ENCODE data around the gene SLC9A3. TPM values are rescaled to one million over a fixed set of nuclear protein-coding genes. Genes with fewer than 3 reads are reported as not detected.

The SLC9A3 gene
- polyA plus RNA-seq, 3 donors: 42.2 to 47.4 (median 42.9) TPM

DNA sequence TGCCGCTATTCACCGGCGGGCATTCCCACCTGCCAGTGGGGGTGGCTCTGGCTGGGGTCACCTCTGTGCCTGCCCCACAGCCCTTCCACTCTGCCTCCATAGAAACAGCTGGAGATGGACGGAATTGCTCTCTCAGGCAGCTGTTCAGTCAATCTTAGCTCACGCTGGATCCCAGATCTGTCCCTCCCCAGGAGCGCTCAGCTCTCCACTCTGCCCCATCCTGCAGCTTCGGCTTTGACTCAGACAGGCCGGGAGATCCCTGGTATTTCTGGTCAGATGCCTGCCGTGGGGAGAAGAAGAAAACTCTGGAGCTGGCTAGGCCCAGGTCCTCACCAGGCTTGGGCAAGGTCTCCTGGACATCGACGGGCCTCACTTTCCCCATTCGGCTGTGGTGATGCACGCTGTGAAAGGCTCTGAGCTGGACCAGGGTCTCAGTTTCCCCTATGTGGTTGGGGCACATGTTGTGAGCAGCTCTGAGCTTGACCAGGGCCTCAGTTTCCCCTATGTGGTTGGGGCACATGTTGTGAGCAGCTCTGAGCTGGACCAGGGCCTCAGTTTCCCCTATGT, 7.6 kb upstream of the SLC9A3 start:
- no peak for DNase-seq (ENCODE audit: extremely low read depth in 1 of 11, low read depth in 9 of 11, low spot score in 4 of 11)

DNA sequence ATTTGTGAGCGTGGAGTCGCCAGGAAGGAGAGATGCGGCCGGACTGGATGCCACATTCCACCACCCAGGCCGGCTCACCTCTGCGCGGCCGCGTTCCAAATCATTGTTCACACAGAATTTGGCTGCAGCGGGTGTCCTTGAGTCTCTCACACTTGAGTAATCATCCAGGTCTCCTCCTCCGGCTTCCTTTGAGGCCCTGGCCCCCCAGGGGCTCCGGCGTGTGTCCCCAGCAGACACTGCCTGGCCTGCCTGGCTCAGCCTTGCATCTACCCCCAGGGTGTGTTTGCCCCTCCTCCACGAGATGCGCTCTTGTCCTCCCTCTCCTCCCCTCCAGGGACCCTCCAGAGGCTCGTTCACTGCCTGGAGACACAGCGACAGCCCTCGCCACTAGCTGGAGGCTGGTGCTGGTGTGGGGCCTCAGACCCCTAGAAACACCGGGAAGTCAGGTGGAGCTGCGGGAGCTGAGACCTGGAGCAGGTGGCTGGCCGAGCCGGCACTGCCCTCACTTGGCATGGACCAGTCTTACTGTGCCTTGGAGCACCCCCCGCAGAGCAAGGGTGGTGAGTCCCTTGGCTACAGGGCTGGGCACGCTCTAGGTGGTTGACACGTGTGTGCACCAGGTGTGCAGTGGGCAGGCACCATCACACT, 7.0 kb upstream of the SLC9A3 start:
- no peak for DNase-seq (ENCODE audit: extremely low read depth in 1 of 11, low read depth in 9 of 11, low spot score in 4 of 11)

DNA sequence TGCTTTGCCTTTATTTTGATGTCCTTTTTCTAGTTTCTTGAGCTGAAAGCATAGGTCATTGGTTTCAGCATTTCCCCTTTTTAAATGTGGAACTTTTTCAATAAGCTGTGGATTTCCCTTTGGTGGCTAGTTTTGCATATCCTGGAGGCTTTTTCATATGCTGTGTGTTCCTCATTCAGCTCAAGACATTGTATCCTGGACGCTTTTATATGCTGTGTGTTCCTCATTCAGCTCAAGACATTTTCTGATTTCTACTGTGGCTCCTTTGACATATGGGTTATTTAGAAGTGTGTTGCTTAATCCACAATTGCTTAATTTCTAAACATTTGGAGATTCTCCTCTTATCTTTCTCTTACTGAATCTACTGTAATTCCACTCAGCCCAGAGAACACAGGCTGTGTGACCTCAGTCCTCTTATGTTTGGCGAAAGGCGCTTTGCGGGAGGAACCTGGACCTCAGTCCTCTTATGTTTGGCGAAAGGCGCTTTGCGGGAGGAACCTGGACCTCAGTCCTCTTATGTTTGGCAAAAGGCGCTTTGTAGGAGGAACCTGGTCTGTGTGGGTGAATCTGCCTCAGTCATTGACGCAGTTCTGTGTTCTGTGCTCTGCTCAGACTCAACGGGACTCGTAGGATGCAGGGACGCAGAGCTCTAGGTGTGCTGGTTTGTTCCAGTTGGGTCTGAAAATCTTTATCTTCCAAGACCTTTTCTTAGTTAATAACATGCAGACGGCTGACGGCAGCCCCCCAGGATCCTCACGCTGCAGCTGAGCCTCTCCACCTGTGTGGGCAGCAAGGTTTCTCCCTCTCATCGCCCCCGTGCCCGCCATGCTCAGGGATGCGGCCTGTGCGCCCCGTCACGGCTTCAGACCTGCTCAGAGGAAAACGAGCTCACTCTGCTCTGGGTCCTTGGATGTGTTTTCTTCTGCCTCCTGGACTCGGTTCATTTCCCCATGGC, 6.0 kb upstream of the SLC9A3 start:
- no peak for DNase-seq (ENCODE audit: extremely low read depth in 1 of 11, low read depth in 9 of 11, low spot score in 4 of 11)

DNA sequence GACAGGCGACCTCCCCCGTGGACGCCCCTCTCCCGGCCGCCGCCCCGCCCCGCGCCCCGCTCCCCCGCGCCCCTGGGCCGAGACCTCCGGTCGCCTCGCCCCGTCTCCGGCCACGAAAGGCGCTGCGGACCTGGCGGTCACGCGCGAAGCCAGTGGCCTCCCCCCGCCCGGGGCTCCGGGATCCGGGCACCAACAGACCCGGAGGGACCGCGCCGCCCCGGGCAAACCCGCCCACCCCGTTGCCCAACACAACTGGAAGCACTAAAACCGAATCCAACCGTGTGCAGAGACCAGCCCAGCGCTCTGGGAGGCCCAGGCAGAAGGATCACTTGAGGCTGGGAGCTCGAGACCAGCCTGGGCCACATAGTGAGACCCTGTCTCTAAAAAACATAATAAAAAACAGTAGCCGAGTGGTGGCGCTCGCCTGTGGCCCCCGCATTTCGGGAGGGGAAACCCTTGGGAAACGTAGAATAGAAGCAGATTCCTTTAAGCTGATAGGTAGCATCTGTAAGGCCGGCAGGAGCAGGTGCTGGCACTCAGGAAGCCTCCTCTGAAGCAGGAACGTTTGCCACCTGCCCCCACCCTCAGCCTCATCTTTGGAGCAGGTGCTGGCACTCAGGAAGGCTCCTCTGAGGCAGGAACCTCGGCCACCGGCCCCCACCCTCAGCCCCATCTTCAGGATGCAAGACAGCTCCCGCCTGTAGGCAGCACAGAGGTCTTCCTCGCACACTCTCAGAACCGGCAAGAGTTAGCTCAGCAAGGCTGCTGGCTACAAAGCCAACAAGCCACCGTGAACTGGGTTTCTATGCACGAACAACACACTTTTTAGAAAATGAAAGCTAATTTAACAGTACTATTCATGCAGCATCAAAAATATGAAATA, 4.6 kb upstream of the SLC9A3 start:
- DNase-seq (ENCODE audit: extremely low read depth in 1 of 11, low read depth in 9 of 11, low spot score in 4 of 11): no peak

DNA sequence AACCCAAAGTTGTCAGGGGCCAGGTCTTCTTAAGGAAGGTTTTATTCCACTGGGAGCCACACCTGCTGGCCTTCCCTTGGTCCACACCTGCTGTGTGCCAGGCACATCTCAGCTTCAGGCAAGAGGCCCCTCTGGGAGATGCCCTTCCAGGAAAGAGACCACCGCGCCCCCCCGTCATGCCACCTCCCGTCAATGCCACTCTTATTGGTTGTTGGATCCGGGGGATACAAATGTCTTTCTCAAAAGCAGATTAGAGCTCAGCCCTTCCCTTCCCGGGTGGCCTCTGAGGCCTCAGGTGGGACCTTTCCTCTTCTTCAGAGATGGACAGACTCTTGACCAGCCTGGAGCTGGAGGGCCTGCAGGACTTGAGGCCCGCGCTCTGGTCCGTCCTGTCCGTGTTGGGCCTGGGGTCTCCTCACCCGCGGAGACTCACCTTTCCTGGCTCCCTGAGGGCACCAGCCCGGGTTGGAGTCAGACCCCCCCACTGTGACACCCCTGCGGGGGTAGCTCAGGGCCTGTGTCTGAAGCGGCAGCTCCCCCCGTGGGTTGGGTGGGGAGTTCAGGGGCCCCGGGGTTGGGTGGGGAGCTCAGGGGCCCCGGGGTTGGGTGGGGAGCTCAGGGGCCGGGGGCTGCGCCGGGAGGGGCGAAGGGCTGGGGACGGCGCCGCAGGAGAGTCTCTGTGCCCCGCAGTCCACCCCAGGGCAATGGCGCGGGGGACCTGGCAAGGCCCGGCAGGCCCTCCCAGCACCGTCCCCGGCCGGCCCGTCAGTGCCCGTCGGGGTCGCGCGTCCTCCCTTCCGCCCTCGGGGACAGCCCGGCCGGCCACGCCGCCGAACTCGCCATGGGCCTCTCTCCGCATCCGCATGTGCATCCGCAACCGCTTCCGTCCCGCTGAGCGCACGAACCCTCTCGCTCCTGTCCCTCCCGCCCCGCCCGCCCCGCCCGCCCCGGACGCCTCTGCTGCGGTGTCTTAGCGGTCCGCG, 3.7 kb upstream of the SLC9A3 start:
- no peak for DNase-seq (ENCODE audit: extremely low read depth in 1 of 11, low read depth in 9 of 11, low spot score in 4 of 11)

DNA sequence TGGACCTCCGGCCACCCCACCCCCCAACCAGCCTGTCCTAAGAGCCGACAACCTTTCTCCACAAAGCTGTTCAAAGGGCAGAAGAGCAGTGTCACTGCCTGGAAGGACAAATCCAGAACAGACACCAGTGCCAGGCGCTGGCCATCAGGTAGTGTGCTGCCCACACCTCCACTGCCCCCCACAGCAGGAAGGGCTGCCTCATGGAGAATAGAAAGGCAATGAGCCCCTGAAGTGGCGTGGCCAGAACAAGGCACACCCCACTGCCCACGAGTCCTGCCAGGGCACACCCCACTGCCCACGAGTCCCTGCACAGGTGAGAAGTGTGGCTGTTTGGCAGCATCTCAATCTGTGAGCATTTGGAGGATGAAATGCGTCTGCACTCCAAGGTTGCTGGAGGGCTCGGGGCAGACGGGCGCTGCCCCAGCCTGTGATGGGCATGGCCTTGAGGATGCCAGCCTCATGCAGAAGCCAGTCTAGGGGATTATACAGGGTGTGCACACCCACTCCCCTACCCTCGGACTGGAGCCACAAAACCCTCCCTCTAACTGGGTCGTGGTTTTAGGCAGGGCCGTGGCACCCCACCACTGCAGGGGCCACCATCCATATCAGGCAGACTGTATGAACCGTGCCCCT, 2.3 kb upstream of the SLC9A3 start:
- DNase-seq (ENCODE audit: extremely low read depth in 1 of 11, low read depth in 9 of 11, low spot score in 4 of 11): no peak

DNA sequence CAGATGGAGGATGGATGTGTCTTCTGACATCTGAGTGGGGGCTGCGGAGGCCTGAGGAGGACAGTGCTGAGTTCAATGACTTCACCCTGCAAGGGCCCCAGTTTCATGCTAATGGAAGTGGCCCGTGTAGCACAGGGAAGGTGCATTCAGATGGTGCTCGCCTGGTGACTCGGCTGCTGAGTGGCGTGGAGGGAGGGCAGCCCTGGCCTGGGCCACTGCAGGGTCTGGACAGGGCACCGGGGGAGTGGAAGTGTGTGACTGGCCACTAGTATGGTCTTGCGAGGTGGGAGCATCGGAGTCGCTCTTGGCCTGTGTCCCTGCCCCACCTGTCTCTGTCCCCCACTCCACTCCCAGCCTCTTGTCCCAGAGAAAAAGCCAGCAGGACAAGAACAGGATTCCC, 1.7 kb upstream of the SLC9A3 start:
- DNase-seq (ENCODE audit: extremely low read depth in 1 of 11, low read depth in 9 of 11, low spot score in 4 of 11): no peak

DNA sequence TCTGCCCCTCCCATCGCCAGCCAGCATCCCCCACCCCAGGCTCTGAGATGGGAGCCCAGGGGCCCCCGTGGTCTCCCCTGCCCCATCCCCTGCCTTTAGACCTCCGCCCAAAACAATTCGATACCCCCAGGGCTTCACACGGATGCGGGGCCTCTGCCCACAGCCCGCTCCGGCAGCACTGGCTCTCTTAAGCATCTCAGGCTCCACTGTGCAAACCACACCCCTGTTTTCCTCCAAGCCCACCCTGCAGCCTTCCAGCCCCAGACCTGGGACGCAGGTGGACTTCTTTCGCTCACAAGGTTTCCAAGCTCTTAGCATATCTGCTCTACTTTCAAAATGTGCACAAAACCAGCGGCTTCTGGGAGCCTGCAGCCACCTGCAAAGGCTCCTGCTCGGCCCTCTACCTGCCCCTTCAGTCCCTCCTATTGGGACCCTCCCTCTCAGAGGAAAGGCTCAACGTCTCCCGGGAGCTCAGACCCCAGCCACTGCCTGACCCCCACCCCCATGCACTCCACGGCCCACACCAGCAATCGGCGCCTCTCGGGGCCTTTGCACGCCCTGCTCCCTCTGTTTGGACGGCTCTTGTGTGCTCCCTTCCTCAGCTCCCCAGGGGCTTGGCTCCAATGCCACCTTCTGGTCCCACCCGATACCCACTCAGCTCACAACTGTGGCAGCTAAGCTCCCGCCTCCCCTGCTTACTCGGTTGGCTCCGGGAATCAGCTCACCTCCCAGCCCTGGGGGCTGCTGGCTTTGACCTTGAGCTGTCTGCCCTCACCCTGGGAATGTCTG, 918 bp upstream of the SLC9A3 start:
- DNase-seq (ENCODE audit: extremely low read depth in 1 of 11, low read depth in 9 of 11, low spot score in 4 of 11): no peak

DNA sequence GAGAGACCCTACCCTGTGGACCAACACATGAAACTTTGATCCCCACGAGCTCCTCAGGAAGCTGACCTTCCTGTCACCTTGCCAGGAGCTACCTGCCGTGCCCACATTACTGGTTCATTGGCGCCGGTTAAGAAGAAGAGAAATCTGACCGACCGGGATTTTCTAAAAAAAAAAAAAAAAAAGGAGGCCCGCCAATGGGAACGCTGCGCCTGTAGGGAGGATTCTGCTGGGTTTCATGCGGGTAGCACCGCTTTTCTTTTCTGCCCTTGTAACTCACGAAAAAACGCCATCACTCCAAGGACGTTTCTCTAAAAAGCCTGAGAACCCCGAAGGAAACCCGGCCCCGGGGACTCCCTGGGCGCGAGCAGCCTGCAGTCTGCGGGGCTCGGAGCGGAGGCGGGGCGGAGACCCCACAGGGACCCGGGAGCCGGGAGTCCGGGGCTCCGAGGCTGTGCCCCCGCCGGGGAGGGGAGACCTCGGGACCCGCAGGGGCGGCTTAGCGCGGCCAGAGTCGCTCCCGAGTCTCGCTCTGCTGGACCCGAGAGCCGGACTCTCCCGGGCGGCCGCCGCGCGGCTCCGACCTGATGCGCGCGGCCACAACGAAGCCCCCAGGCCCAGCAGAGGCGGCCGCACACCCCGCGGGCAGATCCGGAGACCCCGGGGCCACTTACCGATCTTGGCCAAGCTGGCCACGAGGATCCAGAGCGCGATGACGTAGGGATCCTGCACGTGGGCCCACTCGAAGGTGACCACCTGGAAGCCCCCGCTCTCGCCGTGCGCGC, 617 bp downstream of the SLC9A3 start:
- no peak for DNase-seq (ENCODE audit: extremely low read depth in 1 of 11, low read depth in 9 of 11, low spot score in 4 of 11)

DNA sequence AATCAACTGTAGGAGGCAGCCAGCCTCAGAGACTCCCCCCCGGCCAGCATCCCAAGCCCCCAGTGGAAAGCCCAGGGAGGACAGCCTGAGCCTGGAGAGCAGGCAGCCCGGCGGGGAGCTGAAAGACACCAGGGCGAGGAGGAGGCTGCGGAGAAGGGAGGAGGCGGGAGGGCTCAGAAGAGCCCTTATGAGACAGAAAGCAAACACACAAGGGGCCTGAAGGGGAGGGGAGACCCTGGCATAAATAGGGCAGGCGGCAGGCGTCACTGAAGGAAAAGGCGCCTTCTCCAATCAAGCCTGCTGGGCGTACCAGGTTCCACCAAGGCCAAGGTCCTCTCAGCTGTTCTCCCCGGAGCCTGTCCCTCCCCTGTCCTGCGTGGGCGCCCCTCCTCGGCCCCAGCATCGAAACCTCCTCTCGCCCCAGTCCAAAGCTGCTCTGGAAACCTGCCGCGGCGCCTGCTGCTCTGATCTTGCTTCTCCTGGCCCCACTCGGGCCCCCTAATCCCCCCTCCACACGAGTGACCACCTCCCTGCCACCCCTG, 1.3 kb downstream of the SLC9A3 start:
- DNase-seq (ENCODE audit: extremely low read depth in 1 of 11, low read depth in 9 of 11, low spot score in 4 of 11): no peak

DNA sequence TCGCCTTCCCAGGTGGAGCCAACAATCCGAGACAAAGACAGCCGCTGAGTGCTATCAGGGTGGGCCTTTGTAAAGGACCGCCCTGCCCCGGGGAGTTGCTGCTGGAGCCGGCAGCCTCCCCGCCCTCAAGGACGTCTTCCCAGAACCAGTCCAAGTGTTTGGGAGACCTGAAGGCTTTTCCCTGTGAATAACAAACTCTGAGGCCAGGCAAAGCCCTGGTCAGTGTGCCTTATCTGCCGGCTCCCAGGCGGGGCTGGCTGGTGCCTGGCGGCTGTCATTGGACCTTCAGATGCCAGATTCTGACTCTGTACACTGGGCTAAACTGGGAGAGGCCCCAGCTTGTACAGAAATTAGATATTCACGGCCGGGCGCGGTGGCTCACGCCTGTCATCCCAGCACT, 2.1 kb downstream of the SLC9A3 start:
- DNase-seq (ENCODE audit: extremely low read depth in 1 of 11, low read depth in 9 of 11, low spot score in 4 of 11): no peak

DNA sequence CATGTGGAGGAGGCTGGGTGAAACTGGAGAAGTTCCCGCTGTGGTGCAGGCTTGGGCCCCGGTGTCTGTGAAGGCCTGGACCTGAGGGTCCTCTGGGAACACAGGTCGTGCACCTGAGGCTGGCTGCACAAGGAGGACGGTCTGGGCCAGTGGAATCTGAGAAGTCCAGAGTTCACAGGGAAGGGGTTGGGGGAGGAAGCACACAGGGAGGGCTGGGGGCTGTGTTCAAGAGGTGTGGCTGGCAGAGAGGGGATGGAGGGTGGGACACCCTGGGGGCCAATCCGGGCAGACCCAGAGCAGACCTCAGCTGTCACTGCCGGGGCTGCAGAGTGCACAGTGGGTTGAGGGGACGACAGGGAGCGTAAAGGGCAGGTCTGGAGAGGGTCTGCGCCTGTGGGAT, 2.6 kb downstream of the SLC9A3 start:
- DNase-seq (ENCODE audit: extremely low read depth in 1 of 11, low read depth in 9 of 11, low spot score in 4 of 11): no peak

DNA sequence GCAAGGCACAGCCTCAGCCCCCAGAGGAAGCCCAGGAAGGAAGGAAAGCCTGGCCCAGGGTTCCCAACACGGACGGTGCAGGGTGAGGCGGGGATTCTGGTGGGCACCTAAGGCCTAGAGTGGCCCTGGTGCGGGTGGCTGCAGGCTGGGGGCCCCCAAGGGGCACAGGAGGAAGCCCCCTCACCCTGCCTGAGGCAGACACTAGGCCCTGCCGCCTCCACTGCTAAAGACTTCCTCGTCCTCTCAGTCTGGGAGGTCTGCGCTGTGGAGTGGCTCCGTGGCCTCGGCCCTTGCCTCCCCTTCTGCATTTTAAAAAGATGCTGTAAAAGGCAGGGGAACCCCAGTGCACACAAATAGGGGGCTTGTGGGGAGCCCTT, 3.4 kb downstream of the SLC9A3 start:
- DNase-seq (ENCODE audit: extremely low read depth in 1 of 11, low read depth in 9 of 11, low spot score in 4 of 11): no peak

DNA sequence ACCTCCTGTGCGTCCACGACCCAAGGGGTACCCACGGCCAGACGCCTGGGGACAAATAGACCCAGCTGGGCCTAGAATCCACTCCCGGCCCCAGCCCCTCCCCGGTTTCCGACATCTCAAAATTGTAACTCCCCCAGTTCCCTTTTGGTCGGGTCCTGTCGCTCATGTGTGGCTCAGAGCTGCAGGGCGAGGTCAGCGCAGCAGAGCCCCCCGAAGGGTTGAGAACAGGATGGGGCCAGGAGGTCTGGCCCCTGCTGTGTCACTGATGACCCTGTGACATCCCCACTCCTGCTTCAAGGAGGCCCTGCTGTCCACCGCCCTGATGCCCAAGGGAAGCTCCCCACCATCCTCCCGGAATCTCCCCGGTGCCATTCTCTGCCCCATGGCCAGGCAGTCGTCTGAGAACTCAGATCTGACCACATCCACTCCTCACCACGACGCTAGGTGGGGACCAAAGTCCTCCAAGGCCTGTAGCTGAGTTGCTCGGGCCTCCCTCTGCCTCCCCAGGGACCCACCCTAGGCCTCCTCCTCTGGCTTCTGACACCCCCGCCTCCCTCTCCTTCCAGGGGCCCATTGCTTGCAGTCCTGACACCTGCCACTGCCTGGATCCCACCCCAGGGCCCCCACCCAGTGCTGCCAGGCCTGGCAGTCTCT, 3.9 kb downstream of the SLC9A3 start:
- DNase-seq (ENCODE audit: extremely low read depth in 1 of 11, low read depth in 9 of 11, low spot score in 4 of 11): no peak

DNA sequence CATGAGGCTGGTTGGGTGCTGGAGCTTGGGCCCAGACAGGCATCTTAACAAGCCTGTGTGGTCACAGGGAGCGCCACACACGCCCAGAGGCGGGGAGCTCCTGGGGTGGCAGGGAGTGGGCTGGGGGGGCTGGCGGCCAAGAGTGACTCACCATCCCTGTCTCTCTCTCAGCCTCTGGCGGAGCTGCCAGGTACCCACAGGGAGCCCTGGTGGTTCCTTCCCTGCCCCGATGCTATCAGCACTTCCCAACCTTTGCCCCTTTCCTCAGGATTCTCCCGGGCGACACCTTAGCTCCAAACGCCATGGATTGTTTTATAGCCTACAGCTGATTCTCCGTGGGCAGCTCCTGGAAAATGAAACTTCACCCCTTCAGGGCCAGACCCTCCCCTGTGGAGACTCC, 5.5 kb downstream of the SLC9A3 start:
- no peak for DNase-seq (ENCODE audit: extremely low read depth in 1 of 11, low read depth in 9 of 11, low spot score in 4 of 11)
